ENCODE results near the gene ANKRD11. TPM values are rescaled to one million over a fixed set of nuclear protein-coding genes. Genes with fewer than 3 reads are reported as not detected.
"Not testable (repeated sequence)": the region's sequence is repeated elsewhere in the genome, so short reads cannot be mapped to it uniquely, and the experiment has no call there.

Gene ANKRD11
- total and polyA plus RNA-seq, 3 experiments from 2014 or later = 39.8 to 150 (median 130) TPM

DNA sequence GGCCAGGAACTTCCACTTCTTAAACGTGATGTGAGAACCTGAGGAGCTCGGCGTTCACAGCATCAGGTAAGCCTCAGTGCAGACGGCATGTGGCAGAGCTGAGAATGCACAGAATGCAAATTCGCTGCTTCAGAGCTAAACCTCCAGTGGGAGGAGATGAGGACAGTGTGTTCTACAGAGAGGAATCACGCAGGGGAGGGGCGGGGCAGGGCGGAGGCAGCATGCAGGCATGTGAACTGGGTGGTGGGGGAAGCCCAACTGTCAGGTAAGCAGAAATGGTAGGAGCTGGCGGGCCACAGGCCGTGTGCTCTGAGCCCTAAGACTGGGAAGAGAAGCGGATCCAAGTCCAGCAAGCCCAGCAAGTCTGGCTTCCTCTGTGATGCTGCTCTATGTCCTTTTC, 178.2 kb downstream of the ANKRD11 start:
- Histone ChIP-seq H3K4me1 (ENCODE audit: insufficient read depth, low read length) (peaks cover 86% of the 10 kb centered on the region), H3K27me3 (ENCODE audit: insufficient read depth, low read length, poor library complexity, severe bottlenecking) (no peaks in the 10 kb centered on the region), H3K9me3 (ENCODE audit: low read length) (no peaks in the 10 kb centered on the region), H3K4me3 (ENCODE audit: low read length) (no peak overlapping the region), H3K36me3 (ENCODE audit: insufficient read depth, low read length) (peaks cover 20% of the 10 kb centered on the region), H3K27ac (ENCODE audit: low read depth, low read length) (no peak overlapping the region)
- CTCF ChIA-PET = interaction anchor here (1.4 kb wide), 1 partner anchor 15 kb away, joined by 3 read pairs; no protein-coding TSS in a partner anchor
- POLR2A ChIA-PET = no interaction called here
- Mint-ChIP-seq H3K27ac (peak overlapping the region in 7 of 8 donors; percentile 50 to 99 (median 73)), H3K27me3 (peaks cover 0 to 3% of the 10 kb centered on the region in 2 donors), H3K36me3 (peaks cover 0 to 64% (median 0%) of the 10 kb centered on the region in 3 donors), H3K4me3 (peak overlapping the region in 2 of 7 donors; percentile 5 to 28), H3K4me1 (peaks cover 83 to 100% (median 94%) of the 10 kb centered on the region in 3 donors), H3K9me3 (no peaks in the 10 kb centered on the region)
- DNase-seq = no peak

GRCh38 chr16:89311636-89312035, 178.7 kb downstream of the ANKRD11 start:
- no peak overlapping the region for H3K27ac ChIP-seq (ENCODE audit: low read depth, low read length)
- H3K4me3 ChIP-seq (ENCODE audit: low read length) = no peak overlapping the region
- H3K9me3 Mint-ChIP-seq = no peaks in the 10 kb centered on the region
- H3K27me3 ChIP-seq (ENCODE audit: insufficient read depth, low read length, poor library complexity, severe bottlenecking) = no peaks in the 10 kb centered on the region
- POLR2A ChIA-PET = no interaction called here
- peak overlapping the region; percentile 24 to 99 (median 68) for H3K27ac Mint-ChIP-seq
- CTCF ChIA-PET = no interaction called here
- H3K36me3 ChIP-seq (ENCODE audit: insufficient read depth, low read length) = peaks cover 20% of the 10 kb centered on the region
- peaks cover 0 to 2% of the 10 kb centered on the region in 2 donors for H3K27me3 Mint-ChIP-seq
- no peaks in the 10 kb centered on the region for H3K9me3 ChIP-seq (ENCODE audit: low read length)
- peaks cover 86% of the 10 kb centered on the region for H3K4me1 ChIP-seq (ENCODE audit: insufficient read depth, low read length)
- DNase-seq = no peak
- H3K4me1 Mint-ChIP-seq = peaks cover 80 to 98% (median 91%) of the 10 kb centered on the region in 3 donors
- peak overlapping the region in 1 of 7 donors; percentile 5 for H3K4me3 Mint-ChIP-seq
- peaks cover 0 to 67% (median 0%) of the 10 kb centered on the region in 3 donors for H3K36me3 Mint-ChIP-seq

GRCh38 chr16:89309438-89310122, 180.8 kb downstream of the ANKRD11 start:
- H3K27ac ChIP-seq (ENCODE audit: low read depth, low read length) = no peak overlapping the region
- H3K9me3 ChIP-seq (ENCODE audit: low read length) = no peaks in the 10 kb centered on the region
- peaks cover 0 to 1% of the 10 kb centered on the region in 2 donors for H3K27me3 Mint-ChIP-seq
- peaks cover 27% of the 10 kb centered on the region for H3K36me3 ChIP-seq (ENCODE audit: insufficient read depth, low read length)
- ChIA-PET POLR2A (no interaction called here), CTCF (no interaction called here)
- DNase-seq = no peak
- no peak overlapping the region for H3K4me3 ChIP-seq (ENCODE audit: low read length)
- H3K9me3 Mint-ChIP-seq = no peaks in the 10 kb centered on the region
- peaks cover 0 to 62% (median 0%) of the 10 kb centered on the region in 3 donors for H3K36me3 Mint-ChIP-seq
- H3K27ac Mint-ChIP-seq = peak overlapping the region; percentile 23 to 99 (median 65)
- H3K4me1 Mint-ChIP-seq = peaks cover 61 to 84% (median 71%) of the 10 kb centered on the region in 3 donors
- no peaks in the 10 kb centered on the region for H3K27me3 ChIP-seq (ENCODE audit: insufficient read depth, low read length, poor library complexity, severe bottlenecking)
- H3K4me1 ChIP-seq (ENCODE audit: insufficient read depth, low read length) = peaks cover 66% of the 10 kb centered on the region
- H3K4me3 Mint-ChIP-seq = peak overlapping the region in 3 of 7 donors; percentile 18 to 56 (median 37)

GRCh38 chr16:89308391-89309333, 181.7 kb downstream of the ANKRD11 start:
- ChIA-PET POLR2A (no interaction called here), CTCF (interaction anchor here (1.7 to 2.3 kb wide), 2 partner anchors 15 to 20 kb away, joined by 5 read pairs; no protein-coding TSS in a partner anchor)
- H3K9me3 ChIP-seq (ENCODE audit: low read length) = no peaks in the 10 kb centered on the region
- no peak overlapping the region for H3K27ac ChIP-seq (ENCODE audit: low read depth, low read length)
- Mint-ChIP-seq H3K4me1 (peaks cover 60 to 84% (median 71%) of the 10 kb centered on the region in 3 donors), H3K4me3 (peak overlapping the region in 4 of 7 donors; percentile 9 to 68 (median 39)), H3K27ac (peak overlapping the region; percentile 67 to 99 (median 83)), H3K27me3 (no peaks in the 10 kb centered on the region), H3K36me3 (peaks cover 0 to 62% (median 3%) of the 10 kb centered on the region in 3 donors), H3K9me3 (no peaks in the 10 kb centered on the region)
- no peak overlapping the region for H3K4me3 ChIP-seq (ENCODE audit: low read length)
- peaks cover 56% of the 10 kb centered on the region for H3K4me1 ChIP-seq (ENCODE audit: insufficient read depth, low read length)
- no peaks in the 10 kb centered on the region for H3K27me3 ChIP-seq (ENCODE audit: insufficient read depth, low read length, poor library complexity, severe bottlenecking)
- peaks cover 36% of the 10 kb centered on the region for H3K36me3 ChIP-seq (ENCODE audit: insufficient read depth, low read length)
- DNase-seq = peak in 3 of 5 donors; percentile 36 to 69 (median 59)

- ChIA-PET CTCF (interaction anchor here (1.2 to 2.3 kb wide), 3 partner anchors 9 to 18 kb away, joined by 3 to 5 read pairs (median 5); no protein-coding TSS in a partner anchor), POLR2A (no interaction called here)
- Mint-ChIP-seq H3K4me3 (peak overlapping the region in 1 of 7 donors; percentile 82), H3K4me1 (peaks cover 57 to 84% (median 70%) of the 10 kb centered on the region in 3 donors), H3K27ac (peak overlapping the region in 6 of 8 donors; percentile 7 to 99 (median 67)), H3K36me3 (peaks cover 0 to 61% (median 4%) of the 10 kb centered on the region in 3 donors), H3K9me3 (no peaks in the 10 kb centered on the region), H3K27me3 (no peaks in the 10 kb centered on the region)
- DNase-seq = no peak
- H3K4me3 ChIP-seq (ENCODE audit: low read length) = no peak overlapping the region
- peaks cover 43% of the 10 kb centered on the region for H3K36me3 ChIP-seq (ENCODE audit: insufficient read depth, low read length)
- H3K4me1 ChIP-seq (ENCODE audit: insufficient read depth, low read length) = peaks cover 54% of the 10 kb centered on the region
- no peaks in the 10 kb centered on the region for H3K27me3 ChIP-seq (ENCODE audit: insufficient read depth, low read length, poor library complexity, severe bottlenecking)
- no peaks in the 10 kb centered on the region for H3K9me3 ChIP-seq (ENCODE audit: low read length)
- no peak overlapping the region for H3K27ac ChIP-seq (ENCODE audit: low read depth, low read length)
Observed at GRCh38 chr16:89307421-89307805, 182.9 kb downstream of the ANKRD11 start.

- H3K4me3 ChIP-seq (ENCODE audit: low read length); H3K27me3 Mint-ChIP-seq; H3K27ac ChIP-seq (ENCODE audit: low read depth, low read length); H3K27me3 ChIP-seq (ENCODE audit: insufficient read depth, low read length, poor library complexity, severe bottlenecking); H3K9me3 ChIP-seq (ENCODE audit: low read length); DNase-seq; POLR2A ChIA-PET; H3K9me3 Mint-ChIP-seq: not testable (repeated sequence)
- peaks cover 43% of the 10 kb centered on the region for H3K36me3 ChIP-seq (ENCODE audit: insufficient read depth, low read length)
- Mint-ChIP-seq H3K27ac (peak overlapping the region in 4 of 8 donors; percentile 7 to 99 (median 26)), H3K4me3 (peak overlapping the region in 1 of 7 donors; percentile 82), H3K36me3 (peaks cover 0 to 58% (median 4%) of the 10 kb centered on the region in 3 donors), H3K4me1 (peaks cover 55 to 78% (median 66%) of the 10 kb centered on the region in 3 donors)
- peaks cover 50% of the 10 kb centered on the region for H3K4me1 ChIP-seq (ENCODE audit: insufficient read depth, low read length)
- CTCF ChIA-PET = interaction anchor here (1.2 to 2.3 kb wide), 3 partner anchors 10 to 18 kb away, joined by 3 to 5 read pairs (median 5); no protein-coding TSS in a partner anchor
Observed at GRCh38 chr16:89306457-89307420, 183.6 kb downstream of the ANKRD11 start.
